HEK293 (cell line): ENCODE measurements around the gene HSDL2.

Experiments
- CTCF ChIA-PET: fragments of 350-600 bp; formaldehyde crosslinking; extraction: SDS; loops from one replicate; lab custom pipeline; 2021; ENCODE audit warnings: antibody characterized with exemption; lab: Yijun Ruan, JAX
- POLR2A ChIA-PET: fragments of 300-600 bp; formaldehyde crosslinking; extraction: SDS; loops from one replicate; lab custom pipeline; 2020; ENCODE audit warnings: antibody characterized with exemption, inconsistent platforms; lab: Yijun Ruan, JAX
- H3K27ac ChIP-seq: fragments of 200-500 bp; sonication (Bioruptor generic); 2 replicates; pipeline ENCODE4 v1.5.1; 2014; ENCODE audit warnings: low read depth, low read length, control low read depth, inconsistent platforms; ENCODE audit errors: extremely low read depth
- H3K36me3 ChIP-seq, 2 experiments: fragments of 200-500 bp in 1 of 2; sonication (Bioruptor generic) in 1 of 2; 1 replicate in 1 of 2; 2 replicates in 1 of 2; pipeline ENCODE4 v1.5.1; 2014 to 2017; ENCODE audit warnings: inconsistent platforms in 2 of 2, low read length in 2 of 2; ENCODE audit not compliant: control insufficient read depth in 2 of 2, insufficient read depth in 1 of 2
- H3K4me1 ChIP-seq: fragments of 200-500 bp; sonication (Bioruptor generic); 2 replicates; pipeline ENCODE4 v1.5.1; 2014; ENCODE audit warnings: mild to moderate bottlenecking, low read length, inconsistent platforms; ENCODE audit not compliant: control insufficient read depth, insufficient read depth
- H3K4me3 ChIP-seq: 2 replicates; pipeline ENCODE4 v1.5.1; 2011; ENCODE audit warnings: low read depth, mild to moderate bottlenecking, control low read depth, low read length, moderate library complexity
- H3K9me3 ChIP-seq: fragments of 200-500 bp; sonication (Bioruptor generic); 2 replicates; pipeline ENCODE4 v1.5.1; 2014; ENCODE audit warnings: low read depth, low read length, inconsistent platforms; ENCODE audit not compliant: control insufficient read depth, insufficient read depth
- FEZF1 ChIP-seq: fragments of 450-650 bp; formaldehyde crosslinking; IDR thresholded peaks from 2 replicates; pipeline ENCODE4 v1.5.1; 2016; ENCODE audit warnings: missing biosample characterization, missing genetic modification characterization
- GLIS1 ChIP-seq: fragments of 450-650 bp; formaldehyde crosslinking; IDR thresholded peaks from 2 replicates; pipeline ENCODE4 v1.5.1; 2016; ENCODE audit warnings: missing biosample characterization, missing genetic modification characterization
- SCRT2 ChIP-seq: fragments of 450-650 bp; formaldehyde crosslinking; IDR thresholded peaks from 2 replicates; pipeline ENCODE4 v1.5.1; 2016; ENCODE audit warnings: missing biosample characterization, missing genetic modification characterization
- YY1 ChIP-seq: fragments of 450-650 bp; formaldehyde crosslinking; IDR thresholded peaks from 2 replicates; pipeline ENCODE4 v1.5.1; 2018; ENCODE audit warnings: missing biosample characterization, missing genetic modification characterization
- YY2 ChIP-seq: fragments of 450-650 bp; formaldehyde crosslinking; IDR thresholded peaks from 2 replicates; pipeline ENCODE4 v1.5.1; 2016; ENCODE audit warnings: missing biosample characterization, missing genetic modification characterization
- ZBTB49 ChIP-seq: fragments of 450-650 bp; formaldehyde crosslinking; IDR thresholded peaks from 2 replicates; pipeline ENCODE4 v1.5.1; 2016; ENCODE audit warnings: missing biosample characterization, missing genetic modification characterization, low read depth
- ZNF140 ChIP-seq: fragments of 450-650 bp; formaldehyde crosslinking; IDR thresholded peaks from 2 replicates; pipeline ENCODE4 v1.5.1; 2016; ENCODE audit warnings: missing biosample characterization, missing genetic modification characterization
- ZNF175 ChIP-seq: fragments of 450-650 bp; formaldehyde crosslinking; IDR thresholded peaks from 2 replicates; pipeline ENCODE4 v1.5.1; 2016; ENCODE audit warnings: missing biosample characterization, missing genetic modification characterization
- ZNF23 ChIP-seq: fragments of 450-650 bp; formaldehyde crosslinking; IDR thresholded peaks from 2 replicates; pipeline ENCODE4 v1.5.1; 2016; ENCODE audit warnings: missing biosample characterization, missing genetic modification characterization, borderline replicate concordance
- ZNF26 ChIP-seq: fragments of 450-650 bp; formaldehyde crosslinking; IDR thresholded peaks from 2 replicates; pipeline ENCODE4 v1.5.1; 2016; ENCODE audit warnings: missing biosample characterization, missing genetic modification characterization
- ZNF366 ChIP-seq: fragments of 450-650 bp; formaldehyde crosslinking; conservative IDR thresholded peaks from 2 replicates; pipeline ENCODE4 v1.5.1; 2016; ENCODE audit warnings: missing biosample characterization, missing genetic modification characterization
- ZNF416 ChIP-seq: fragments of 450-650 bp; formaldehyde crosslinking; IDR thresholded peaks from 2 replicates; pipeline ENCODE4 v1.5.1; 2016; ENCODE audit warnings: missing biosample characterization, missing genetic modification characterization
- ZNF48 ChIP-seq: fragments of 450-650 bp; formaldehyde crosslinking; IDR thresholded peaks from 2 replicates; pipeline ENCODE4 v1.5.1; 2016; ENCODE audit warnings: missing biosample characterization, missing genetic modification characterization
- ZNF560 ChIP-seq: fragments of 450-650 bp; formaldehyde crosslinking; IDR thresholded peaks from 2 replicates; pipeline ENCODE4 v1.5.1; 2017; ENCODE audit warnings: missing biosample characterization, missing genetic modification characterization, borderline replicate concordance
- ZNF621 ChIP-seq: fragments of 450-650 bp; formaldehyde crosslinking; IDR thresholded peaks from 2 replicates; pipeline ENCODE4 v1.5.1; 2017; ENCODE audit warnings: missing biosample characterization, missing genetic modification characterization
- ZNF654 ChIP-seq: fragments of 450-650 bp; formaldehyde crosslinking; IDR thresholded peaks from 2 replicates; pipeline ENCODE4 v1.5.1; 2016; ENCODE audit warnings: low read depth, missing biosample characterization, missing genetic modification characterization
- ZNF768 ChIP-seq: fragments of 450-650 bp; formaldehyde crosslinking; IDR thresholded peaks from 2 replicates; pipeline ENCODE4 v1.5.1; 2018; ENCODE audit warnings: missing biosample characterization, mild to moderate bottlenecking, missing genetic modification characterization
- ZSCAN23 ChIP-seq: fragments of 450-650 bp; formaldehyde crosslinking; IDR thresholded peaks from 2 replicates; pipeline ENCODE4 v1.5.1; 2016; ENCODE audit warnings: missing biosample characterization, missing genetic modification characterization
- ZSCAN4 ChIP-seq: fragments of 450-650 bp; formaldehyde crosslinking; IDR thresholded peaks from 2 replicates; pipeline ENCODE4 v1.5.1; 2017; ENCODE audit warnings: missing biosample characterization, missing genetic modification characterization
- TF ChIP-seq, protein P1 (sequence below): fragments of 450-650 bp; formaldehyde crosslinking; IDR thresholded peaks from 2 replicates; pipeline ENCODE4 v1.5.1; 2016; ENCODE audit warnings: missing biosample characterization, missing genetic modification characterization, borderline replicate concordance
- TF ChIP-seq, protein P2 (sequence below): fragments of 450-650 bp; formaldehyde crosslinking; conservative IDR thresholded peaks from 2 replicates; pipeline ENCODE4 v1.5.1; 2016; ENCODE audit warnings: low read depth, missing biosample characterization, missing genetic modification characterization

HSDL2 gene

DNA sequence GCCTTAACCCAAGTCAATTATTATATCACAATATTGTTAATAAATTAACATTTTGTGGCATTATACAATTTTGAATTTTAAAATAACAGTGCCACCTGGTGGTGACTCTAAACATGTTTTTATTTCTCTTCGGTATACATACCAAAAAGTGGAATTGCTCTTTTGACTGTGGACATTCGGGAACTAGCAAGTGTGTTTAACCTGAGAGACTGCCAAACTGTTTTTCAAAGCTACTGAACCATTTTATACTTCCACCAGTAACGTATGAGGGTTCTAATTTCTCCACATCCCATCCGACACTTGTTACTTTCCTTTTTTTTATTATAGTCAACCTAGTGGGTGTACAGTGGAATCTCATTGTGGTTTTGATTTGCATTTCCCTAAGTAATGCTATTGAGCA, 18.3 kb upstream of the HSDL2 start:
- ChIA-PET CTCF (interaction anchor here (0.6 to 5.5 kb wide), 43 partner anchors 9 to 764 kb away, joined by 3 to 53 read pairs (median 4); partner anchors contain the start of genes HSDL2 and PTBP3), POLR2A (interaction anchor here (1.5 to 2.2 kb wide), 2 partner anchors 18 to 28 kb away, joined by 5 to 10 read pairs; partner anchors contain the start of genes HSDL2 and PTBP3)
- H3K27ac ChIP-seq: no peak overlapping the region
- H3K36me3 ChIP-seq: no peaks in the 10 kb centered on the region
- no peaks in the 10 kb centered on the region for H3K4me1 ChIP-seq
- TF ChIP-seq SCRT2 (tag by site-specific recombination) (no peak; the same call in 1 of the 2 replicates), YY1 (no peak), ZBTB49 (tag by site-specific recombination) (no peak), ZNF654 (peak; percentile 56), ZNF768 (tag by site-specific recombination) (no peak), ZNF140 (no peak), ZNF621 (tag by site-specific recombination) (no peak), GLIS1 (tag by site-specific recombination) (no peak), ZNF560 (tag by site-specific recombination) (no peak), ZNF48 (tag by site-specific recombination) (no peak), ZSCAN4 (no peak), ZNF23 (tag by site-specific recombination) (no peak), ZNF416 (no peak), ZNF26 (tag by site-specific recombination) (no peak), FEZF1 (tag by site-specific recombination) (peak; percentile 52; the same call in 1 of the 2 replicates), YY2 (tag by site-specific recombination) (no peak)
- TF ChIP-seq, protein P1, sequence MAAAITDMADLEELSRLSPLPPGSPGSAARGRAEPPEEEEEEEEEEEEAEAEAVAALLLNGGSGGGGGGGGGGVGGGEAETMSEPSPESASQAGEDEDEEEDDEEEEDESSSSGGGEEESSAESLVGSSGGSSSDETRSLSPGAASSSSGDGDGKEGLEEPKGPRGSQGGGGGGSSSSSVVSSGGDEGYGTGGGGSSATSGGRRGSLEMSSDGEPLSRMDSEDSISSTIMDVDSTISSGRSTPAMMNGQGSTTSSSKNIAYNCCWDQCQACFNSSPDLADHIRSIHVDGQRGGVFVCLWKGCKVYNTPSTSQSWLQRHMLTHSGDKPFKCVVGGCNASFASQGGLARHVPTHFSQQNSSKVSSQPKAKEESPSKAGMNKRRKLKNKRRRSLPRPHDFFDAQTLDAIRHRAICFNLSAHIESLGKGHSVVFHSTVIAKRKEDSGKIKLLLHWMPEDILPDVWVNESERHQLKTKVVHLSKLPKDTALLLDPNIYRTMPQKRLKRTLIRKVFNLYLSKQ: no peak
- TF ChIP-seq, all 188 proteins: peak for 2
- no peaks in the 10 kb centered on the region for H3K9me3 ChIP-seq
- no peak overlapping the region for H3K4me3 ChIP-seq

GRCh38 chr9:112364761-112365160, 15.1 kb upstream of the HSDL2 start:
- CTCF ChIA-PET: interaction anchor here (0.6 to 0.7 kb wide), 3 partner anchors 253 to 459 kb away, joined by 3 to 4 read pairs (median 3); no protein-coding TSS in a partner anchor
- Histone ChIP-seq H3K27ac (no peak overlapping the region), H3K4me1 (no peaks in the 10 kb centered on the region), H3K36me3 (no peaks in the 10 kb centered on the region), H3K9me3 (no peaks in the 10 kb centered on the region), H3K4me3 (no peak overlapping the region)
- POLR2A ChIA-PET: no interaction called here
- TF ChIP-seq ZSCAN23 (tag by site-specific recombination) (no peak), ZNF366 (tag by site-specific recombination) (no peak), ZNF175 (tag by site-specific recombination) (no peak)
- TF ChIP-seq, protein P2, sequence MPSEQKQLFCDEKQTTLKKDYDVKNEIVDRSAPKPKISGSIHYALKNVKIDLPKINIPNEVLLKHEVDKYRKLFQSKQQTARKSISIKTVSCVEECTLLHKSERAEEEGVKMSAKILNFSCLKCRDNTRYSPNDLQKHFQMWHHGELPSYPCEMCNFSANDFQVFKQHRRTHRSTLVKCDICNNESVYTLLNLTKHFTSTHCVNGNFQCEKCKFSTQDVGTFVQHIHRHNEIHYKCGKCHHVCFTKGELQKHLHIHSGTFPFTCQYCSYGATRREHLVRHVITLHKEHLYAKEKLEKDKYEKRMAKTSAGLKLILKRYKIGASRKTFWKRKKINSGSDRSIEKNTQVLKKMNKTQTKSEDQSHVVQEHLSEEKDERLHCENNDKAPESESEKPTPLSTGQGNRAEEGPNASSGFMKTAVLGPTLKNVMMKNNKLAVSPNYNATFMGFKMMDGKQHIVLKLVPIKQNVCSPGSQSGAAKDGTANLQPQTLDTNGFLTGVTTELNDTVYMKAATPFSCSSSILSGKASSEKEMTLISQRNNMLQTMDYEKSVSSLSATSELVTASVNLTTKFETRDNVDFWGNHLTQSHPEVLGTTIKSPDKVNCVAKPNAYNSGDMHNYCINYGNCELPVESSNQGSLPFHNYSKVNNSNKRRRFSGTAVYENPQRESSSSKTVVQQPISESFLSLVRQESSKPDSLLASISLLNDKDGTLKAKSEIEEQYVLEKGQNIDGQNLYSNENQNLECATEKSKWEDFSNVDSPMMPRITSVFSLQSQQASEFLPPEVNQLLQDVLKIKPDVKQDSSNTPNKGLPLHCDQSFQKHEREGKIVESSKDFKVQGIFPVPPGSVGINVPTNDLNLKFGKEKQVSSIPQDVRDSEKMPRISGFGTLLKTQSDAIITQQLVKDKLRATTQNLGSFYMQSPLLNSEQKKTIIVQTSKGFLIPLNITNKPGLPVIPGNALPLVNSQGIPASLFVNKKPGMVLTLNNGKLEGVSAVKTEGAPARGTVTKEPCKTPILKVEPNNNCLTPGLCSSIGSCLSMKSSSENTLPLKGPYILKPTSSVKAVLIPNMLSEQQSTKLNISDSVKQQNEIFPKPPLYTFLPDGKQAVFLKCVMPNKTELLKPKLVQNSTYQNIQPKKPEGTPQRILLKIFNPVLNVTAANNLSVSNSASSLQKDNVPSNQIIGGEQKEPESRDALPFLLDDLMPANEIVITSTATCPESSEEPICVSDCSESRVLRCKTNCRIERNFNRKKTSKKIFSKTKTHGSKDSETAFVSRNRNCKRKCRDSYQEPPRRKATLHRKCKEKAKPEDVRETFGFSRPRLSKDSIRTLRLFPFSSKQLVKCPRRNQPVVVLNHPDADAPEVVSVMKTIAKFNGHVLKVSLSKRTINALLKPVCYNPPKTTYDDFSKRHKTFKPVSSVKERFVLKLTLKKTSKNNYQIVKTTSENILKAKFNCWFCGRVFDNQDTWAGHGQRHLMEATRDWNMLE (tag by site-specific recombination): no peak
